ENCODE results near the gene TBC1D22A. TPM values are rescaled to one million over a fixed set of nuclear protein-coding genes. Genes with fewer than 3 reads are reported as not detected.

The TBC1D22A gene
- total and polyA plus RNA-seq, 7 experiments from 2014 or later, result 18.6 to 50.1 (median 39.3) TPM

DNA sequence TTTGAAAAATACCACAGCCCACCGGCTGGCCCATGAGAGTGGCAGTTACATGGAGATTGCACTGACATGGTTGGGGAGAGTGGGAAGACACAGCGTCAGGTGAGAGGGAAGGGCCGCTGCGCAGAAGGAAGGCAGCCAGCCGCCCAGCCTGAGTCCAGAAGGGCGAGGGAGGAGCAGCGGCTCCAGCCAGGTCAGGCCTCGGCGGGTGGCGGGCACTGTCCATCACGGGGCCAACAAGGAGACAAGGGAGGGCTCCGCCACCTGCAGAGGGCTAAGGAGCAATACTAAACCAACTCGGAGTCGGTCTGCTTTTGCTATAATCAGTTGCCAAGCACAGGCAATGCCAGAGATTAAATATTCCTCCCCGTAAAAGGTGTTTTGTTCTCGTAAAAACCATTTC lies 384.5 kb downstream of the TBC1D22A start:
- H3K4me1 Mint-ChIP-seq, result peaks cover 0 to 8% (median 0%) of the 10 kb centered on the region in 7 donors
- intact Hi-C loops (cut with micrococcal nuclease), result no loop called here

DNA sequence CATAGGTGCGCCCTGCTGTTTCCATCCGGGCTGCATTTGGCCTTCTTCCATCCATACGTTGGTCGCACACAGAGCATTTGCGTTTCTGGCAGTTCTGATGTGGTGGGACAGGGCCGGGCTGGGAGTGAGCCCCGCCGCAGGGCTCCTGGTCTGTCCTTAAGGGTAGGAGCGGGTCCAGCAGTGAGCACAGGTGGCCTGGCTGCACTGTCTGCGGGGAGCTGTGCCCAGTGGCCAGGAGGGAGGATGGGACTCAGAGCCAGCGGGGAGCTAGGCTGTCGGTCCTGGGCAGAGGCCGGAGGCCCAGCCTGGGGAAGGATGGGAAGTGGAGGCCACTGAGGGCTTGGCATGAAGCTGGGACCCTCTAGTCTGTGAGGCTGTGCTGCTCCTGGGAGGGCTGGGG lies 385.1 kb downstream of the TBC1D22A start:
- Mint-ChIP-seq H3K36me3 (peaks cover 0 to 14% (median 7%) of the 10 kb centered on the region in 5 donors), H3K27me3 (no peaks in the 10 kb centered on the region), H3K9me3 (peaks cover 0 to 6% (median 0%) of the 10 kb centered on the region in 11 donors), H3K4me1 (peaks cover 0 to 11% (median 0%) of the 10 kb centered on the region in 7 donors), H3K4me3 (no peak overlapping the region), H3K27ac (no peak overlapping the region)
- H3K27ac ChIP-seq (ENCODE audit: low read depth, low read length), result no peak overlapping the region
- no peak for ATAC-seq
- intact Hi-C loops (cut with micrococcal nuclease), result no loop called here
- no peaks in the 10 kb centered on the region for H3K27me3 ChIP-seq (ENCODE audit: control insufficient read depth in 2 of 2, insufficient read depth in 2 of 2, low read length in 2 of 2)
- POLR2A ChIA-PET, result no interaction called here
- H3K9me3 ChIP-seq (ENCODE audit: control insufficient read depth in 2 of 3, low read length in 3 of 3), result no peaks in the 10 kb centered on the region
- peaks cover 0 to 5% (median 0%) of the 10 kb centered on the region in 3 experiments for H3K36me3 ChIP-seq (ENCODE audit: control insufficient read depth in 2 of 3, insufficient read depth in 3 of 3, low read length in 3 of 3)
- no peaks in the 10 kb centered on the region for H3K4me1 ChIP-seq (ENCODE audit: control insufficient read depth in 2 of 2, insufficient read depth in 2 of 2, low read length in 2 of 2)
- no peak for DNase-seq
- no peak overlapping the region for H3K4me3 ChIP-seq (ENCODE audit: low read length)
- CTCF ChIA-PET, result no interaction called here

More for the DNA sequence above, 384.5 kb downstream of the TBC1D22A start:
- Histone ChIP-seq H3K4me1 (ENCODE audit: control insufficient read depth in 2 of 2, insufficient read depth in 2 of 2, low read length in 2 of 2) (no peaks in the 10 kb centered on the region), H3K27ac (ENCODE audit: low read depth, low read length) (no peak overlapping the region), H3K36me3 (ENCODE audit: control insufficient read depth in 2 of 3, insufficient read depth in 3 of 3, low read length in 3 of 3) (peaks cover 0 to 1% (median 0%) of the 10 kb centered on the region in 3 experiments), H3K27me3 (ENCODE audit: control insufficient read depth in 2 of 2, insufficient read depth in 2 of 2, low read length in 2 of 2) (no peaks in the 10 kb centered on the region), H3K9me3 (ENCODE audit: control insufficient read depth in 2 of 3, low read length in 3 of 3) (no peaks in the 10 kb centered on the region), H3K4me3 (ENCODE audit: low read length) (no peak overlapping the region)
- POLR2A ChIA-PET, result no interaction called here
- no peak for ATAC-seq
- Mint-ChIP-seq H3K9me3 (peaks cover 0 to under 1% (median 0%) of the 10 kb centered on the region in 11 donors), H3K4me3 (no peak overlapping the region), H3K27ac (peak overlapping the region in 1 of 9 donors; percentile 12), H3K36me3 (peaks cover 0 to 8% (median 7%) of the 10 kb centered on the region in 5 donors), H3K27me3 (no peaks in the 10 kb centered on the region)
- no peak for DNase-seq
- CTCF ChIA-PET, result no interaction called here

DNA sequence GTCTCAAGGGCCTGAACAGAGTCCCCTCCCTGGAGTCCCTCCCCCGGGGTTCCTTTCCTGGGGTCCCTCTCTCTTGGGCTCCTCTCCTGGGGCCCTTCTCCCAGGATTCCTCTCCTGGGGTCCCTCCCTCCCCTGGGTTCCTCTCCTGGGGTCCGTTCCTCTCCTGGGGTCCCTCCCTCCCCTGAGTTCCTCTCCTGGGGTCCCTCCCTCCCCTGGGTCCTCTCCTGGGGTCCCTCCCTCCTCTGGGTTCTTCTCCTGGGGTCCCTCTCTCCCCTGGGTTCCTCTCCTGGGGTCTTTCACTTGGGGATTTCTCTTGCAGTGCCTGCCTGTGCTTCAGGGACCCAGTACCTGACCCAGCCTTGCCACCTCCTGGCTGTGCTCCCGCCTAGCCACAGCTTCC lies 386.1 kb downstream of the TBC1D22A start:
- H3K36me3 Mint-ChIP-seq, result peaks cover 0 to 18% (median 7%) of the 10 kb centered on the region in 5 donors
- H3K9me3 Mint-ChIP-seq, result peaks cover 0 to 6% (median 0%) of the 10 kb centered on the region in 11 donors
- H3K27me3 Mint-ChIP-seq, result no peaks in the 10 kb centered on the region
- H3K27ac ChIP-seq (ENCODE audit: low read depth, low read length), result no peak overlapping the region
- POLR2A ChIA-PET, result no interaction called here
- no peaks in the 10 kb centered on the region for H3K27me3 ChIP-seq (ENCODE audit: control insufficient read depth in 2 of 2, insufficient read depth in 2 of 2, low read length in 2 of 2)
- CTCF ChIA-PET, result no interaction called here
- H3K4me1 Mint-ChIP-seq, result peaks cover 0 to 12% (median 0%) of the 10 kb centered on the region in 7 donors
- ATAC-seq, result no peak
- no peak overlapping the region for H3K4me3 Mint-ChIP-seq
- no peaks in the 10 kb centered on the region for H3K9me3 ChIP-seq (ENCODE audit: control insufficient read depth in 2 of 3, low read length in 3 of 3)
- intact Hi-C loops (cut with micrococcal nuclease), result no loop called here
- H3K4me3 ChIP-seq (ENCODE audit: low read length), result no peak overlapping the region
- no peak for DNase-seq
- peaks cover 0 to 5% (median 0%) of the 10 kb centered on the region in 3 experiments for H3K36me3 ChIP-seq (ENCODE audit: control insufficient read depth in 2 of 3, insufficient read depth in 3 of 3, low read length in 3 of 3)
- no peaks in the 10 kb centered on the region for H3K4me1 ChIP-seq (ENCODE audit: control insufficient read depth in 2 of 2, insufficient read depth in 2 of 2, low read length in 2 of 2)
- no peak overlapping the region for H3K27ac Mint-ChIP-seq

DNA sequence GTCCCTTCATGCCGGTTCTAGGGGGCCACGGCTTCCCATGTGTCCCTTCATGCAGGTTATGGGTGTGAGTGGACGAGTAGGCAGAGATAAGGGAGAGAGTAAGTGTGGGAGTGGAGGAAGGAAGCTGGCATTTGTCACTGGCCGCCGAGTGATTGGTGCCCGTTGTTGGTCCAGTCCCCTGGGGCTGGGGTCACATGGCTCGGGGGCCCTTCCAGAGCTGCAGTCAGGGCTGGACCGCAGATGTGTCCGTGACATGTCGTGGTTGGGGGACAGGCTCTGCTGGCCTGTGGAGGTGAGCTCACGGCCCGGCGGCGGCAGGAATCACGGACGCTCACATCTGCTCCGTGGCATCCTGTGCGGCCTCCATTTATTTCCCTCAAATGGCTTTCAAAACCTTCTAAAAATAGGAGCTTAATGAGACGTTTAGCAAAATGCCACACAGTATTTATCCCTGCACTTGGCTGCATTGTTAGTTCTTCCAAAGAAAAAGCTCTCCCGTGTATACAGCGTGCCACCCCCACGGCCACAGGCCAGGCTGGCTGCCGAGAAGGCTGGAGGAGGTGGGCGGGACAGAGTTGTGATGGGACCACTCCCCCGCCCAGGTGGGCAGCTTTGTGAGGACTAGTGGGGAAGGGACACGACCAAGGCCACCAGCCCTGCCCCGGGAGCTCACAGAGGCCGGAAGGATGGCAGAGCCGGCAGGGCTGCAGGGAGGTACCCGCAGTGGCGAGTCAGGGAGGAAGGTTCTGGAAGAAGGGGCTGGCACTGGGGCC lies 386.7 kb downstream of the TBC1D22A start:
- H3K36me3 ChIP-seq (ENCODE audit: control insufficient read depth in 2 of 3, insufficient read depth in 3 of 3, low read length in 3 of 3), result peaks cover 0 to 5% (median 0%) of the 10 kb centered on the region in 3 experiments
- Mint-ChIP-seq H3K27me3 (no peaks in the 10 kb centered on the region), H3K36me3 (peaks cover 0 to 18% (median 7%) of the 10 kb centered on the region in 5 donors), H3K4me3 (no peak overlapping the region), H3K27ac (no peak overlapping the region), H3K4me1 (peaks cover 0 to 12% (median 0%) of the 10 kb centered on the region in 7 donors), H3K9me3 (peaks cover 0 to 6% (median 0%) of the 10 kb centered on the region in 11 donors)
- POLR2A ChIA-PET, result no interaction called here
- no peak for ATAC-seq
- DNase-seq, result no peak
- no peaks in the 10 kb centered on the region for H3K27me3 ChIP-seq (ENCODE audit: control insufficient read depth in 2 of 2, insufficient read depth in 2 of 2, low read length in 2 of 2)
- intact Hi-C loops (cut with micrococcal nuclease), result no loop called here
- CTCF ChIA-PET, result no interaction called here
- no peaks in the 10 kb centered on the region for H3K4me1 ChIP-seq (ENCODE audit: control insufficient read depth in 2 of 2, insufficient read depth in 2 of 2, low read length in 2 of 2)
- no peak overlapping the region for H3K4me3 ChIP-seq (ENCODE audit: low read length)
- H3K27ac ChIP-seq (ENCODE audit: low read depth, low read length), result no peak overlapping the region
- H3K9me3 ChIP-seq (ENCODE audit: control insufficient read depth in 2 of 3, low read length in 3 of 3), result no peaks in the 10 kb centered on the region

DNA sequence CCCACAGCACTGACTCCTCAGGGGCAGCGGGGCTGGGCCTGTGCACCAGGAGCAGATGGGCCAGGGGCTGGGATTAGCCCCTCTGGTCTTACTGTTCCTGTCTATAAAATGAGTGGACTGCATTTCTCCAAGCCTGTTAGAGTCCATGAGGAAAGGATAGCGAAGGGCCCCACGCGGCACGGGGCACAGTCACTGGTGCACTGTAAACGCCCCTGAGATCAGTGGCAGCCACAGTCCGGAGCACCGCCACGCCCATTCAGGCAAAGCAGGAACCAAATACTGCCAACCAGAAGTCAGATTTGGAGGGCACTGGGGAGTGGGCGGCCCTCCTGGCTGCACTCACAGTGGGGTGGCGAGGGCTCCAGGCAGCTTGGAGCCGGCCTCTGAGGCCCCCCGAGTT lies 387.5 kb downstream of the TBC1D22A start:
- intact Hi-C loops (cut with micrococcal nuclease), result no loop called here
- peaks cover 0 to 20% (median 7%) of the 10 kb centered on the region in 5 donors for H3K36me3 Mint-ChIP-seq
- Histone ChIP-seq H3K4me1 (ENCODE audit: control insufficient read depth in 2 of 2, insufficient read depth in 2 of 2, low read length in 2 of 2) (no peaks in the 10 kb centered on the region), H3K27me3 (ENCODE audit: control insufficient read depth in 2 of 2, insufficient read depth in 2 of 2, low read length in 2 of 2) (no peaks in the 10 kb centered on the region), H3K36me3 (ENCODE audit: control insufficient read depth in 2 of 3, insufficient read depth in 3 of 3, low read length in 3 of 3) (peaks cover 0 to 5% (median 0%) of the 10 kb centered on the region in 3 experiments), H3K27ac (ENCODE audit: low read depth, low read length) (no peak overlapping the region), H3K9me3 (ENCODE audit: control insufficient read depth in 2 of 3, low read length in 3 of 3) (no peaks in the 10 kb centered on the region), H3K4me3 (ENCODE audit: low read length) (no peak overlapping the region)
- no peak for ATAC-seq
- no peak overlapping the region for H3K27ac Mint-ChIP-seq
- POLR2A ChIA-PET, result no interaction called here
- peaks cover 0 to 6% (median 0%) of the 10 kb centered on the region in 11 donors for H3K9me3 Mint-ChIP-seq
- H3K27me3 Mint-ChIP-seq, result no peaks in the 10 kb centered on the region
- no peak overlapping the region for H3K4me3 Mint-ChIP-seq
- peaks cover 0 to 12% (median 0%) of the 10 kb centered on the region in 7 donors for H3K4me1 Mint-ChIP-seq
- CTCF ChIA-PET, result no interaction called here
- no peak for DNase-seq

DNA sequence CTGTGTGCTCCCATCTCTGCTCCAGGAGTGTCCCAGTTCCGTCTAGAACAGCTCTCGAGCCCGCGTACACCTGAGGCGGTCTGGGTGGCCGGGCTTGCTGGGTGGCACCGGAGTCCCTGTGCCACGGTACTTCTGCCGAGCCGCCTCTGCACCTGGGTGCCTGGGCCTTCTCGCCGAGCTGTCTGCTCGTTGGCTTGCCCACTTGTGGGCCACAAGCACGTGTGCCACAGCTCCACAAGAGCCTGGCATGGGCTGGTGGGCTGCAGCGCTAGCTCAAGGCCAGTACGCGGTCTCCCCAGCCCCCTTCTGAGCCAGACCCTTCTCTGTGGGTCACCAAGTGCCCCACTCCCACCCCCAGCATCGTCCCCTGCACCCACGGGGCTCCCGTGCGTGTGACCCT lies 388.0 kb downstream of the TBC1D22A start:
- no peaks in the 10 kb centered on the region for H3K9me3 ChIP-seq (ENCODE audit: control insufficient read depth in 2 of 3, low read length in 3 of 3)
- Mint-ChIP-seq H3K4me1 (peaks cover 0 to 12% (median 0%) of the 10 kb centered on the region in 7 donors), H3K27me3 (no peaks in the 10 kb centered on the region), H3K4me3 (no peak overlapping the region), H3K27ac (no peak overlapping the region), H3K9me3 (peaks cover 0 to 6% (median 0%) of the 10 kb centered on the region in 11 donors), H3K36me3 (peaks cover 0 to 20% (median 7%) of the 10 kb centered on the region in 5 donors)
- intact Hi-C loops (cut with micrococcal nuclease), result no loop called here
- no peak for DNase-seq
- no peaks in the 10 kb centered on the region for H3K4me1 ChIP-seq (ENCODE audit: control insufficient read depth in 2 of 2, insufficient read depth in 2 of 2, low read length in 2 of 2)
- no peak for ATAC-seq
- no peaks in the 10 kb centered on the region for H3K27me3 ChIP-seq (ENCODE audit: control insufficient read depth in 2 of 2, insufficient read depth in 2 of 2, low read length in 2 of 2)
- no peak overlapping the region for H3K27ac ChIP-seq (ENCODE audit: low read depth, low read length)
- CTCF ChIA-PET, result no interaction called here
- POLR2A ChIA-PET, result no interaction called here
- H3K36me3 ChIP-seq (ENCODE audit: control insufficient read depth in 2 of 3, insufficient read depth in 3 of 3, low read length in 3 of 3), result peaks cover 0 to 7% (median 0%) of the 10 kb centered on the region in 3 experiments
- no peak overlapping the region for H3K4me3 ChIP-seq (ENCODE audit: low read length)

DNA sequence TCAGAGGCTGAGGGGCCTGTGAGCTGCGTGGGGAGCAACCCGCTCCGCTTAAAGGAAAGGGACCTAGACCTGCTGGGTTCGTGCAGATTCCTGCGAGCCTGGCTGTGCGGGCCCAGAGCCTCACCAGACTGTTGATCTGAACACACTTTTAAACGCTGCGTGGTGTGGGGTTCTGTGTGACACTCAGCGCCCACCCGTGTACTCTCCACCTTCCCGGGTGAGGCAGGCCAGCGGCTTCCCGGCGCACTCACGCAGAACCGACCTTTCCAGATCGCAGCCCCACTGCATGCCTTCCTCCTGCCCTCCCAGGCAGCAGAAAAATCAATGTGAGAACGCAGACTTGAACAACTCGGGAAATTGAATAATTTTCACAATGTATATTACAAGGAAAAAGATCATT lies 388.6 kb downstream of the TBC1D22A start:
- intact Hi-C loops (cut with micrococcal nuclease), result no loop called here
- H3K4me1 Mint-ChIP-seq, result peaks cover 0 to 12% (median 0%) of the 10 kb centered on the region in 7 donors
- no peak for ATAC-seq

More for the DNA sequence above, 388.6 kb downstream of the TBC1D22A start:
- H3K36me3 Mint-ChIP-seq, result peaks cover 0 to 20% (median 7%) of the 10 kb centered on the region in 5 donors
- H3K4me3 Mint-ChIP-seq, result no peak overlapping the region
- H3K4me3 ChIP-seq (ENCODE audit: low read length), result no peak overlapping the region
- H3K9me3 Mint-ChIP-seq, result peaks cover 0 to 6% (median 0%) of the 10 kb centered on the region in 11 donors
- H3K27ac ChIP-seq (ENCODE audit: low read depth, low read length), result no peak overlapping the region
- no peaks in the 10 kb centered on the region for H3K27me3 ChIP-seq (ENCODE audit: control insufficient read depth in 2 of 2, insufficient read depth in 2 of 2, low read length in 2 of 2)
- H3K4me1 ChIP-seq (ENCODE audit: control insufficient read depth in 2 of 2, insufficient read depth in 2 of 2, low read length in 2 of 2), result no peaks in the 10 kb centered on the region
- ChIA-PET CTCF (no interaction called here), POLR2A (no interaction called here)
- no peaks in the 10 kb centered on the region for H3K9me3 ChIP-seq (ENCODE audit: control insufficient read depth in 2 of 3, low read length in 3 of 3)
- peaks cover 0 to 8% (median 0%) of the 10 kb centered on the region in 3 experiments for H3K36me3 ChIP-seq (ENCODE audit: control insufficient read depth in 2 of 3, insufficient read depth in 3 of 3, low read length in 3 of 3)
- no peak overlapping the region for H3K27ac Mint-ChIP-seq
- DNase-seq, result no peak
- H3K27me3 Mint-ChIP-seq, result no peaks in the 10 kb centered on the region

All from naive thymus-derived CD4-positive, alpha-beta T cell (primary cell).